Measurements from ENCODE around the gene DYSF. TPM values are rescaled to one million over a fixed set of nuclear protein-coding genes. Genes with fewer than 3 reads are reported as not detected.

Gene DYSF
- total RNA-seq, 4 donors from 2014 or later: 0.93 to 3.2 (median 2.8) TPM

- WGBS, 2 donors: 55 to 63% methylated on average over 2 of the region's 2 CpGs
- no peak for TF ChIP-seq CTCF (IDR thresholded peaks at IDR 0.05)
- TF ChIP-seq POLR2A (IDR thresholded peaks at IDR 0.05): no peak
- no peak for DNase-seq (ENCODE audit: low spot score in 2 of 2)
- no peak overlapping the region for H3K4me3 ChIP-seq (ENCODE audit: low read depth, poor library complexity, severe bottlenecking)
- intact Hi-C loops (cut with DNase I; ENCODE audit: low total_unique reads): no loop called here
These were observed 18.7 kb downstream of the DYSF start for GRCh38 chr2:71472019-71472418.

GRCh38 chr2:71473346-71474031, 20.1 kb downstream of the DYSF start:
- no peak for DNase-seq (ENCODE audit: low spot score in 2 of 2)
- no peak for TF ChIP-seq POLR2A (IDR thresholded peaks at IDR 0.05)
- TF ChIP-seq CTCF (IDR thresholded peaks at IDR 0.05): no peak
- 88 to 93% methylated on average over 9 of the region's 9 CpGs for WGBS, 2 donors
- intact Hi-C loops (cut with DNase I; ENCODE audit: low total_unique reads): no loop called here
- no peak overlapping the region for H3K4me3 ChIP-seq (ENCODE audit: low read depth, poor library complexity, severe bottlenecking)

GRCh38 chr2:71474116-71474743, 20.9 kb downstream of the DYSF start:
- intact Hi-C loops (cut with DNase I; ENCODE audit: low total_unique reads): no loop called here
- no peak for DNase-seq (ENCODE audit: low spot score in 2 of 2)
- WGBS, 2 donors: 78 to 90% methylated on average over 5 of the region's 5 CpGs
- no peak overlapping the region for H3K4me3 ChIP-seq (ENCODE audit: low read depth, poor library complexity, severe bottlenecking)
- TF ChIP-seq POLR2A (IDR thresholded peaks at IDR 0.05): no peak
- no peak for TF ChIP-seq CTCF (IDR thresholded peaks at IDR 0.05)

GRCh38 chr2:71474744-71475397, 21.5 kb downstream of the DYSF start:
- TF ChIP-seq CTCF (IDR thresholded peaks at IDR 0.05) (no peak), POLR2A (IDR thresholded peaks at IDR 0.05) (no peak)
- no peak for DNase-seq (ENCODE audit: low spot score in 2 of 2)
- intact Hi-C loops (cut with DNase I; ENCODE audit: low total_unique reads): no loop called here
- no peak overlapping the region for H3K4me3 ChIP-seq (ENCODE audit: low read depth, poor library complexity, severe bottlenecking)
- 76 to 78% methylated on average over 10 of the region's 10 CpGs for WGBS, 2 donors

GRCh38 chr2:71476495-71476894, 23.1 kb downstream of the DYSF start:
- WGBS, 2 donors: 55 to 60% methylated on average over 1 of the region's 1 CpG
- no peak overlapping the region for H3K4me3 ChIP-seq (ENCODE audit: low read depth, poor library complexity, severe bottlenecking)
- DNase-seq (ENCODE audit: low spot score in 2 of 2): no peak
- intact Hi-C loops (cut with DNase I; ENCODE audit: low total_unique reads): no loop called here
- TF ChIP-seq POLR2A (IDR thresholded peaks at IDR 0.05) (no peak), CTCF (IDR thresholded peaks at IDR 0.05) (no peak)

Measured in lower leg skin (tissue), 4 donors.